Endothelial cell of umbilical vein (primary cell): ENCODE data around the gene PIGA. TPM values are rescaled to one million over a fixed set of nuclear protein-coding genes. Genes with fewer than 3 reads are reported as not detected.

ENCODE experiments used
- BruUV-seq: library from RNA; stranded (reverse); fragments of 400-500 nt; replicated peaks from 2 replicates; lab custom pipeline; 2021; lab: Mats Ljungman, UMichigan
- CTCF ChIA-PET: fragments of 300-600, 350-600 bp; sonication (Branson Sonifier 250); formaldehyde crosslinking; loops from one replicate; lab custom pipeline; 2021; ENCODE audit warnings: antibody characterized with exemption, inconsistent platforms; lab: Charles Lee
- POLR2A ChIA-PET: fragments of 300-600, 350-600 bp; sonication (Branson Sonifier 250); formaldehyde crosslinking; loops from one replicate; lab custom pipeline; 2021; ENCODE audit warnings: antibody characterized with exemption, inconsistent platforms; lab: Charles Lee
- DNase-seq: peaks from one replicate; pipeline ENCODE4 v3.0.0-alpha.2; 2011; ENCODE audit warnings: low read depth, low spot score
- FAIRE-seq: peaks from 2 replicates; lab custom pipeline; 2011; peaks lifted over from hg19 to GRCh38; lab: Jason Lieb, UNC
- H2AFZ ChIP-seq: 2 replicates; pipeline ENCODE4 v1.6.0; 2012; ENCODE audit warnings: low read depth, low read length, control low read depth, inconsistent platforms
- H3K27ac ChIP-seq: 2 replicates; pipeline ENCODE4 v1.5.1; 2011; ENCODE audit warnings: low read depth, mild to moderate bottlenecking, control low read depth, low read length, moderate library complexity; ENCODE audit not compliant: insufficient read depth
- H3K27me3 ChIP-seq, 2 experiments: 2 replicates each; pipeline versions ENCODE4 v1.6.0 to v1.6.1; 2011; ENCODE audit warnings: low read length in 2 of 2, mixed read lengths in 1 of 2; ENCODE audit not compliant: control insufficient read depth in 2 of 2, insufficient read depth in 2 of 2
- H3K36me3 ChIP-seq, 2 experiments: 2 replicates in 1 of 2; 3 replicates in 1 of 2; pipeline ENCODE4 v1.5.1; 2011; ENCODE audit warnings: low read length in 2 of 2, mild to moderate bottlenecking in 1 of 2, moderate library complexity in 1 of 2; ENCODE audit not compliant: control insufficient read depth in 2 of 2, insufficient read depth in 2 of 2; ENCODE audit errors: extremely low read depth in 1 of 2
- H3K4me1 ChIP-seq: 3 replicates; pipeline ENCODE4 v1.5.1; 2011; ENCODE audit warnings: mild to moderate bottlenecking, low read length; ENCODE audit not compliant: control insufficient read depth, insufficient read depth; ENCODE audit errors: extremely low read depth
- H3K4me2 ChIP-seq: 2 replicates; pipeline ENCODE4 v1.6.1; 2011; ENCODE audit warnings: low read length, control low read depth, mixed read lengths; ENCODE audit not compliant: insufficient read depth
- H3K4me3 ChIP-seq, 3 experiments: fragments of 200-600 bp in 1 of 3; sonication (generic), shearing (Covaris generic) in 1 of 3; replicated peaks in 1 of 3; 2 replicates each; pipeline ENCODE4 v1.5.1; 2011 to 2016; ENCODE audit warnings: control low read depth in 3 of 3, low read length in 3 of 3, mild to moderate bottlenecking in 2 of 3, inconsistent platforms in 1 of 3, low read depth in 1 of 3, moderate library complexity in 1 of 3; ENCODE audit not compliant: insufficient read depth in 1 of 3
- H3K79me2 ChIP-seq: 2 replicates; pipeline ENCODE4 v1.6.0; 2012; ENCODE audit warnings: low read length, inconsistent platforms; ENCODE audit not compliant: control insufficient read depth, insufficient read depth
- H3K9ac ChIP-seq: replicated peaks from 2 replicates; pipeline ENCODE3; 2011; ENCODE audit warnings: low read length, control low read depth; ENCODE audit not compliant: insufficient read depth; ENCODE audit errors: extremely low read depth
- H3K9me1 ChIP-seq: replicated peaks from 3 replicates; pipeline ENCODE4 v1.6.0; 2011; ENCODE audit warnings: mild to moderate bottlenecking, low read length; ENCODE audit not compliant: control insufficient read depth, insufficient read depth; ENCODE audit errors: extremely low read depth
- H3K9me3 ChIP-seq: replicated peaks from 2 replicates; pipeline ENCODE4 v1.5.1; 2012; ENCODE audit warnings: low read length, inconsistent platforms; ENCODE audit not compliant: control insufficient read depth, insufficient read depth
- H4K20me1 ChIP-seq: replicated peaks from 2 replicates; pipeline ENCODE3; 2011; ENCODE audit warnings: mild to moderate bottlenecking, low read length; ENCODE audit not compliant: control insufficient read depth, insufficient read depth; ENCODE audit errors: extremely low read depth
- EZH2 ChIP-seq: IDR thresholded peaks from 2 replicates; pipeline ENCODE4 v1.6.1; 2012; ENCODE audit warnings: borderline replicate concordance, low read depth, mild to moderate bottlenecking, moderate library complexity, low read length, inconsistent platforms; ENCODE audit not compliant: severe bottlenecking
- FOS ChIP-seq: IDR thresholded peaks from 2 replicates; pipeline ENCODE4 v1.6.1; 2011; ENCODE audit warnings: mild to moderate bottlenecking, low read length, moderate library complexity, borderline replicate concordance; ENCODE audit not compliant: insufficient read depth
- GATA2 ChIP-seq: IDR thresholded peaks from 2 replicates; pipeline ENCODE4 v1.7.0; 2011; ENCODE audit warnings: low read depth, mild to moderate bottlenecking, moderate library complexity, mixed read lengths, low read length; ENCODE audit not compliant: insufficient read length, insufficient read depth
- JUN ChIP-seq: IDR thresholded peaks from 2 replicates; pipeline ENCODE4 v1.6.1; 2011; ENCODE audit warnings: borderline replicate concordance, low read depth; ENCODE audit not compliant: insufficient read length, insufficient read depth
- MYC ChIP-seq: IDR thresholded peaks from one replicate; pipeline ENCODE4 v1.6.1; 2011; ENCODE audit warnings: mild to moderate bottlenecking, low read depth, low read length
- POLR2AphosphoS5 ChIP-seq: IDR thresholded peaks from 2 replicates; pipeline ENCODE4 v1.6.1; 2012; ENCODE audit warnings: low read depth, mild to moderate bottlenecking, control low read depth, low read length, moderate library complexity; ENCODE audit not compliant: insufficient read depth
- dilution Hi-C: fragments of 300-500 bp; cut with MboI; formaldehyde crosslinking; loops from one replicate; pipeline ENCODE4 v1.15.0; 2019; ENCODE audit warnings: low sequenced_read_pairs; ENCODE audit not compliant: extremely low pct_ligation_motif_present
- intact Hi-C: fragments of 100-400 bp; cut with micrococcal nuclease; formaldehyde crosslinking; loops from one replicate; pipeline ENCODE4 v1.10.0; 2022
- polyA plus RNA-seq, 4 experiments: library from polyadenylated mRNA; depleted of rRNA in 3 of 4; stranded (reverse) in 3 of 4; unstranded in 1 of 4; fragments of >200 nt; gene quantifications; 2 replicates each; pipeline versions ENCODE4 v1.2.1 to v1.2.3, GENCODE V29; 2011 to 2012; ENCODE audit warnings: missing spikeins in 1 of 4
- total RNA-seq: library from RNA; stranded (reverse); gene quantifications from 2 replicates; pipeline ENCODE4 v1.2.3, GENCODE V29; 2021
- TF ChIP-seq, protein P1 (sequence below), 2 donors: IDR thresholded peaks; 1 replicate in 1 of 2; 2 replicates in 1 of 2; pipeline ENCODE4 v1.5.1; 2011; ENCODE audit warnings: low read length in 2 of 2, mild to moderate bottlenecking in 2 of 2, moderate library complexity in 2 of 2, control low read depth in 1 of 2, inconsistent platforms in 1 of 2, low read depth in 1 of 2; ENCODE audit not compliant: insufficient read depth in 1 of 2; ENCODE audit errors: extremely low read depth in 1 of 2
- TF ChIP-seq, protein P2 (sequence below): IDR thresholded peaks from 2 replicates; pipeline ENCODE4 v1.6.1; 2011; ENCODE audit not compliant: insufficient read depth, insufficient read length

The PIGA gene
- total and polyA plus RNA-seq, 2 donors (not counting 3 experiments of a cell fraction or from before 2014, with no cell fraction given), result 4.0 to 12.1 TPM

DNA sequence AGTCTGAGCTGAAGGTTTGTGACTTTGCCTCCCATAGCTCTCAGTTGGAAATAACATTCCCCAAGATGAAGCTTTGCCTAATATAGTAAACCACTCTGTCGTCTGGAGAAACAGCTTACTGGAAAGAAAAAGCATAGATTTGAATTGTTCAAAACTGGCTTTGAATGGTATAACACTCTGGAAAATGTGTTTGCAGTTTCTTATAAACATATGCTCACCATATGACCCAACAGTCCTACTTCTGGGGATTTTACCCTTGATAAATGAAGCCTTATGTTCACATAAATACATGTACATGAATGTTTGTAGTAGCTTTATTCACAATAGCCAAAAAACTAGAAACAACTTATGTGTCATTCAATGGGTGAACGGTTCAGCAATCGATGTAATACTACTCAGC, 38.7 kb upstream of the PIGA start:
- ChIA-PET CTCF (no interaction called here), POLR2A (no interaction called here)
- no peak overlapping the region for H3K4me2 ChIP-seq
- dilution Hi-C loops (no loop called here), intact Hi-C loops (no loop called here)
- no peak overlapping the region for H3K9ac ChIP-seq
- H3K27me3 ChIP-seq, result no peaks in the 10 kb centered on the region
- H3K9me1 ChIP-seq, result no peaks in the 10 kb centered on the region
- FAIRE-seq (no peak), DNase-seq (no peak)
- H4K20me1 ChIP-seq, result no peaks in the 10 kb centered on the region
- H3K4me3 ChIP-seq, result no peak overlapping the region
- no peaks in the 10 kb centered on the region for H3K79me2 ChIP-seq
- H3K4me1 ChIP-seq, result no peaks in the 10 kb centered on the region
- TF ChIP-seq, protein P1, sequence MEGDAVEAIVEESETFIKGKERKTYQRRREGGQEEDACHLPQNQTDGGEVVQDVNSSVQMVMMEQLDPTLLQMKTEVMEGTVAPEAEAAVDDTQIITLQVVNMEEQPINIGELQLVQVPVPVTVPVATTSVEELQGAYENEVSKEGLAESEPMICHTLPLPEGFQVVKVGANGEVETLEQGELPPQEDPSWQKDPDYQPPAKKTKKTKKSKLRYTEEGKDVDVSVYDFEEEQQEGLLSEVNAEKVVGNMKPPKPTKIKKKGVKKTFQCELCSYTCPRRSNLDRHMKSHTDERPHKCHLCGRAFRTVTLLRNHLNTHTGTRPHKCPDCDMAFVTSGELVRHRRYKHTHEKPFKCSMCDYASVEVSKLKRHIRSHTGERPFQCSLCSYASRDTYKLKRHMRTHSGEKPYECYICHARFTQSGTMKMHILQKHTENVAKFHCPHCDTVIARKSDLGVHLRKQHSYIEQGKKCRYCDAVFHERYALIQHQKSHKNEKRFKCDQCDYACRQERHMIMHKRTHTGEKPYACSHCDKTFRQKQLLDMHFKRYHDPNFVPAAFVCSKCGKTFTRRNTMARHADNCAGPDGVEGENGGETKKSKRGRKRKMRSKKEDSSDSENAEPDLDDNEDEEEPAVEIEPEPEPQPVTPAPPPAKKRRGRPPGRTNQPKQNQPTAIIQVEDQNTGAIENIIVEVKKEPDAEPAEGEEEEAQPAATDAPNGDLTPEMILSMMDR (IDR thresholded peaks at IDR 0.05; ENCODE audit: extremely low read depth in 1 of 2, insufficient read depth in 1 of 2, low read depth in 1 of 2, low read length in 2 of 2), result no peak
- TF ChIP-seq GATA2, result no peak
- no peak for TF ChIP-seq EZH2
- no peak for TF ChIP-seq FOS
- TF ChIP-seq, protein P2, sequence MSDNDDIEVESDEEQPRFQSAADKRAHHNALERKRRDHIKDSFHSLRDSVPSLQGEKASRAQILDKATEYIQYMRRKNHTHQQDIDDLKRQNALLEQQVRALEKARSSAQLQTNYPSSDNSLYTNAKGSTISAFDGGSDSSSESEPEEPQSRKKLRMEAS, result no peak
- TF ChIP-seq MYC, result no peak
- TF ChIP-seq POLR2AphosphoS5, result no peak
- no peak for TF ChIP-seq JUN
- BruUV-seq, result no TSS peak
- no peaks in the 10 kb centered on the region for H3K36me3 ChIP-seq
- H2AFZ ChIP-seq, result no peak overlapping the region
- no peaks in the 10 kb centered on the region for H3K9me3 ChIP-seq
- no peak overlapping the region for H3K27ac ChIP-seq
